Measurements from ENCODE around the gene ANKMY2. TPM values are rescaled to one million over a fixed set of nuclear protein-coding genes. Genes with fewer than 3 reads are reported as not detected.

The ANKMY2 gene
- total RNA-seq, 2 experiments from 2014 or later, result 10.3 to 15.2 TPM

GRCh38 chr7:16616122-16616521 is 29.4 kb downstream of the ANKMY2 start:
- TF ChIP-seq CTCF (conservative IDR thresholded peaks at IDR 0.05; ENCODE audit: low read length) (no peak), EZH2phosphoT487 (IDR thresholded peaks at IDR 0.05; ENCODE audit: borderline replicate concordance, low read depth, low read length) (no peak)
- H3K4me1 ChIP-seq (ENCODE audit: insufficient read depth, low read length, poor library complexity, severe bottlenecking), result no peaks in the 10 kb centered on the region
- no peaks in the 10 kb centered on the region for H3K79me2 ChIP-seq (ENCODE audit: insufficient read depth, low read depth, low read length)
- H3K9me3 ChIP-seq (ENCODE audit: low read length), result no peaks in the 10 kb centered on the region
- ChIA-PET CTCF (ENCODE audit: unreplicated experiment) (no interaction called here), POLR2A (no interaction called here)
- H3K4me2 ChIP-seq (ENCODE audit: low read length), result no peak overlapping the region
- no peak overlapping the region for H3K4me3 ChIP-seq (ENCODE audit: low read depth, low read length, poor library complexity, severe bottlenecking)
- no TSS peak for BruUV-seq (replicated peaks)
- intact Hi-C loops (cut with micrococcal nuclease; ENCODE audit: unreplicated experiment), result no loop called here
- no peak overlapping the region for H2AFZ ChIP-seq (ENCODE audit: low read length)
- H3K9me2 ChIP-seq (ENCODE audit: insufficient read depth, low read length), result no peaks in the 10 kb centered on the region
- H3K27ac ChIP-seq (ENCODE audit: low read depth, low read length, poor library complexity, severe bottlenecking), result no peak overlapping the region
- H4K20me1 ChIP-seq (ENCODE audit: insufficient read depth, low read length), result no peaks in the 10 kb centered on the region
- no peak for DNase-seq (ENCODE audit: low spot score)
- H3K36me3 ChIP-seq (ENCODE audit: insufficient read depth, low read length), result peaks cover 6% of the 10 kb centered on the region; the same call in 1 of the 2 replicates

GRCh38 chr7:16615228-16615627 is 30.3 kb downstream of the ANKMY2 start:
- POLR2A ChIA-PET, result no interaction called here
- Histone ChIP-seq H3K4me3 (ENCODE audit: low read depth, low read length, poor library complexity, severe bottlenecking) (no peak overlapping the region), H3K9me3 (ENCODE audit: low read length) (no peaks in the 10 kb centered on the region), H3K27ac (ENCODE audit: low read depth, low read length, poor library complexity, severe bottlenecking) (no peak overlapping the region), H4K20me1 (ENCODE audit: insufficient read depth, low read length) (no peaks in the 10 kb centered on the region), H2AFZ (ENCODE audit: low read length) (no peak overlapping the region), H3K9me2 (ENCODE audit: insufficient read depth, low read length) (no peaks in the 10 kb centered on the region), H3K36me3 (ENCODE audit: insufficient read depth, low read length) (peaks cover 6% of the 10 kb centered on the region; the same call in 1 of the 2 replicates), H3K4me2 (ENCODE audit: low read length) (no peak overlapping the region), H3K79me2 (ENCODE audit: insufficient read depth, low read depth, low read length) (no peaks in the 10 kb centered on the region), H3K4me1 (ENCODE audit: insufficient read depth, low read length, poor library complexity, severe bottlenecking) (no peaks in the 10 kb centered on the region)
- intact Hi-C loops (cut with micrococcal nuclease; ENCODE audit: unreplicated experiment), result no loop called here
- no peak for DNase-seq (ENCODE audit: low spot score)
- TF ChIP-seq EZH2phosphoT487 (IDR thresholded peaks at IDR 0.05; ENCODE audit: borderline replicate concordance, low read depth, low read length), result no peak
- TF ChIP-seq CTCF (conservative IDR thresholded peaks at IDR 0.05; ENCODE audit: low read length), result no peak
- CTCF ChIA-PET (ENCODE audit: unreplicated experiment), result no interaction called here
- BruUV-seq (replicated peaks), result no TSS peak

- H2AFZ ChIP-seq (ENCODE audit: low read length), result no peak overlapping the region
- ChIA-PET CTCF (ENCODE audit: unreplicated experiment) (no interaction called here), POLR2A (interaction anchor here (0.7 to 1.8 kb wide), 2 partner anchors 9 to 21 kb away, joined by 4 to 9 read pairs; no protein-coding TSS in a partner anchor)
- no peak for TF ChIP-seq CTCF (conservative IDR thresholded peaks at IDR 0.05; ENCODE audit: low read length)
- no peak for TF ChIP-seq EZH2phosphoT487 (IDR thresholded peaks at IDR 0.05; ENCODE audit: borderline replicate concordance, low read depth, low read length)
- BruUV-seq (replicated peaks), result no TSS peak
- H3K4me1 ChIP-seq (ENCODE audit: insufficient read depth, low read length, poor library complexity, severe bottlenecking), result no peaks in the 10 kb centered on the region
- no peak for DNase-seq (ENCODE audit: low spot score)
- H3K4me3 ChIP-seq (ENCODE audit: low read depth, low read length, poor library complexity, severe bottlenecking), result no peak overlapping the region
- H3K9me2 ChIP-seq (ENCODE audit: insufficient read depth, low read length), result no peaks in the 10 kb centered on the region
- no peaks in the 10 kb centered on the region for H4K20me1 ChIP-seq (ENCODE audit: insufficient read depth, low read length)
- H3K27ac ChIP-seq (ENCODE audit: low read depth, low read length, poor library complexity, severe bottlenecking), result no peak overlapping the region
- H3K36me3 ChIP-seq (ENCODE audit: insufficient read depth, low read length), result peaks cover 9% of the 10 kb centered on the region; the same call in 1 of the 2 replicates
- intact Hi-C loops (cut with micrococcal nuclease; ENCODE audit: unreplicated experiment), result no loop called here
- H3K4me2 ChIP-seq (ENCODE audit: low read length), result no peak overlapping the region
- no peaks in the 10 kb centered on the region for H3K79me2 ChIP-seq (ENCODE audit: insufficient read depth, low read depth, low read length)
- H3K9me3 ChIP-seq (ENCODE audit: low read length), result no peaks in the 10 kb centered on the region
These were observed 33.8 kb downstream of the ANKMY2 start for GRCh38 chr7:16611711-16612110.

All from OCI-LY7 (cell line).